ENCODE results near the gene SLC35G1. TPM values are rescaled to one million over a fixed set of nuclear protein-coding genes. Genes with fewer than 3 reads are reported as not detected.
A peak's percentile ranks its signal among the peaks of the same experiment; 100 is the strongest.

The SLC35G1 gene
- total RNA-seq, 1 experiment from 2014 or later = 6.9 TPM

GRCh38 chr10:93859049-93859655 lies 34.6 kb upstream of the SLC35G1 start:
- Histone ChIP-seq H3K27ac (ENCODE audit: low read length) (no peak overlapping the region), H3K79me2 (ENCODE audit: low read length) (no peaks in the 10 kb centered on the region), H3K36me3 (ENCODE audit: low read depth, low read length) (no peaks in the 10 kb centered on the region), H3K4me1 (ENCODE audit: insufficient read depth, low read length) (no peaks in the 10 kb centered on the region), H3K27me3 (ENCODE audit: low read length) (no peaks in the 10 kb centered on the region), H2AFZ (ENCODE audit: low read length) (no peak overlapping the region), H3K9me2 (replicated peaks; ENCODE audit: low read length) (no peaks in the 10 kb centered on the region), H3F3A (ENCODE audit: low read length, unreplicated experiment) (no peaks in the 10 kb centered on the region), H3K4me2 (ENCODE audit: low read length) (no peak overlapping the region), H4K20me1 (ENCODE audit: low read length) (no peaks in the 10 kb centered on the region), H3K9me3 (ENCODE audit: low read length) (no peaks in the 10 kb centered on the region), H3K9ac (ENCODE audit: low read length) (no peak overlapping the region), H3K4me3 (ENCODE audit: low read length) (no peak overlapping the region)
- DNase-seq = peak; percentile 35
- intact Hi-C loops (cut with micrococcal nuclease) = loop anchor here (2.0 kb wide), 1 partner anchor 38 kb away; no protein-coding TSS in a partner anchor
- ChIA-PET CTCF (interaction anchor here (0.6 to 1.2 kb wide), 3 partner anchors 38 to 1372 kb away, joined by 3 to 17 read pairs (median 11); no protein-coding TSS in a partner anchor), POLR2A (ENCODE audit: unreplicated experiment) (no interaction called here)
- no TSS peak for BruUV-seq (replicated peaks)
- no peak; the same call in 1 of the 2 replicates for ATAC-seq
- TF ChIP-seq EZH2phosphoT487 (IDR thresholded peaks at IDR 0.05; ENCODE audit: borderline replicate concordance, low read length) (no peak), CTCF (conservative IDR thresholded peaks at IDR 0.05; ENCODE audit: low read depth, low read length) (peak; percentile 61)

GRCh38 chr10:93861825-93862224 lies 32.0 kb upstream of the SLC35G1 start:
- DNase-seq (no peak), ATAC-seq (no peak)
- H3K9me3 ChIP-seq (ENCODE audit: low read length) = no peaks in the 10 kb centered on the region
- H3K79me2 ChIP-seq (ENCODE audit: low read length) = no peaks in the 10 kb centered on the region
- H3K4me3 ChIP-seq (ENCODE audit: low read length) = no peak overlapping the region
- no peak overlapping the region for H2AFZ ChIP-seq (ENCODE audit: low read length)
- H3K36me3 ChIP-seq (ENCODE audit: low read depth, low read length) = no peaks in the 10 kb centered on the region
- TF ChIP-seq EZH2phosphoT487 (IDR thresholded peaks at IDR 0.05; ENCODE audit: borderline replicate concordance, low read length) (no peak), EZH2 (IDR thresholded peaks at IDR 0.05; ENCODE audit: low read length, unreplicated experiment) (no peak), CTCF (conservative IDR thresholded peaks at IDR 0.05; ENCODE audit: low read depth, low read length) (no peak)
- H3F3A ChIP-seq (ENCODE audit: low read length, unreplicated experiment) = no peaks in the 10 kb centered on the region
- CTCF ChIA-PET = no interaction called here
- H3K9ac ChIP-seq (ENCODE audit: low read length) = no peak overlapping the region
- BruUV-seq (replicated peaks) = no TSS peak
- H3K27me3 ChIP-seq (ENCODE audit: low read length) = no peaks in the 10 kb centered on the region
- H4K20me1 ChIP-seq (ENCODE audit: low read length) = no peaks in the 10 kb centered on the region
- H3K4me1 ChIP-seq (ENCODE audit: insufficient read depth, low read length) = no peaks in the 10 kb centered on the region
- POLR2A ChIA-PET (ENCODE audit: unreplicated experiment) = no interaction called here
- H3K9me2 ChIP-seq (replicated peaks; ENCODE audit: low read length) = no peaks in the 10 kb centered on the region
- no peak overlapping the region for H3K27ac ChIP-seq (ENCODE audit: low read length)
- H3K4me2 ChIP-seq (ENCODE audit: low read length) = no peak overlapping the region
- intact Hi-C loops (cut with micrococcal nuclease) = no loop called here

GRCh38 chr10:93865794-93866425 lies 27.9 kb upstream of the SLC35G1 start:
- Histone ChIP-seq H3K36me3 (ENCODE audit: low read depth, low read length) (no peaks in the 10 kb centered on the region), H4K20me1 (ENCODE audit: low read length) (no peaks in the 10 kb centered on the region), H2AFZ (ENCODE audit: low read length) (no peak overlapping the region), H3K79me2 (ENCODE audit: low read length) (no peaks in the 10 kb centered on the region), H3K9ac (ENCODE audit: low read length) (no peak overlapping the region), H3K4me3 (ENCODE audit: low read length) (no peak overlapping the region), H3K4me1 (ENCODE audit: insufficient read depth, low read length) (no peaks in the 10 kb centered on the region), H3K4me2 (ENCODE audit: low read length) (no peak overlapping the region), H3K27ac (ENCODE audit: low read length) (no peak overlapping the region), H3K9me3 (ENCODE audit: low read length) (no peaks in the 10 kb centered on the region), H3K27me3 (ENCODE audit: low read length) (no peaks in the 10 kb centered on the region), H3F3A (ENCODE audit: low read length, unreplicated experiment) (no peaks in the 10 kb centered on the region), H3K9me2 (replicated peaks; ENCODE audit: low read length) (no peaks in the 10 kb centered on the region)
- no peak for DNase-seq
- intact Hi-C loops (cut with micrococcal nuclease) = no loop called here
- no peak for ATAC-seq
- ChIA-PET CTCF (no interaction called here), POLR2A (ENCODE audit: unreplicated experiment) (no interaction called here)
- no peak for TF ChIP-seq EZH2phosphoT487 (IDR thresholded peaks at IDR 0.05; ENCODE audit: borderline replicate concordance, low read length)
- TF ChIP-seq CTCF (conservative IDR thresholded peaks at IDR 0.05; ENCODE audit: low read depth, low read length) = no peak
- no TSS peak for BruUV-seq (replicated peaks)
